ENCODE data around the gene TCF20. TPM values are rescaled to one million over a fixed set of nuclear protein-coding genes. Genes with fewer than 3 reads are reported as not detected.
A peak's percentile ranks its signal among the peaks of the same experiment; 100 is the strongest.

The TCF20 gene
- total and polyA plus RNA-seq, 2 experiments from 2014 or later: 5.7 to 48.8 TPM

DNA sequence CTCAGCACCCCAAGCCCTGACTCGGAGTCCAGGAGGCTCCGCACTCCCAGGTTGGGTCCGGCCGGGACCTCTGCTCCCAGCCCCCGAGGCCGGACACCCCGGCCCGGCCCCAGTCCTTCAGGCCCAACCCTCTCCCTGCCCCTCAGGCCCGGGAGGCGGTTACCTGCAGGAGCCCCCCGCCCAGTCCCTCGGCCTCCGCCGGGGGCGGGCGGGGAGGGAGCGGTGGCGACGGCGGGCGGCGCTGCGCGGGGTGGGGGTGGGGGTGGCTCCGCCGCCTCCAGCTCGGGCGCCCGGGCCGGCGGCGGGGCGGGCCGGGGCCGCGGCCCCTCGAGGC is 310 bp downstream of the TCF20 start:
- Histone ChIP-seq H3K4me1 (ENCODE audit: low read depth) (peaks cover 20% of the 10 kb centered on the region), H3K36me3 (no peaks in the 10 kb centered on the region), H3K27ac (peak overlapping the region; percentile 87), H3K9me3 (ENCODE audit: low read depth) (no peaks in the 10 kb centered on the region), H3K27me3 (no peaks in the 10 kb centered on the region), H3K4me3 (peak overlapping the region; percentile 53)
- TF ChIP-seq, protein P1, sequence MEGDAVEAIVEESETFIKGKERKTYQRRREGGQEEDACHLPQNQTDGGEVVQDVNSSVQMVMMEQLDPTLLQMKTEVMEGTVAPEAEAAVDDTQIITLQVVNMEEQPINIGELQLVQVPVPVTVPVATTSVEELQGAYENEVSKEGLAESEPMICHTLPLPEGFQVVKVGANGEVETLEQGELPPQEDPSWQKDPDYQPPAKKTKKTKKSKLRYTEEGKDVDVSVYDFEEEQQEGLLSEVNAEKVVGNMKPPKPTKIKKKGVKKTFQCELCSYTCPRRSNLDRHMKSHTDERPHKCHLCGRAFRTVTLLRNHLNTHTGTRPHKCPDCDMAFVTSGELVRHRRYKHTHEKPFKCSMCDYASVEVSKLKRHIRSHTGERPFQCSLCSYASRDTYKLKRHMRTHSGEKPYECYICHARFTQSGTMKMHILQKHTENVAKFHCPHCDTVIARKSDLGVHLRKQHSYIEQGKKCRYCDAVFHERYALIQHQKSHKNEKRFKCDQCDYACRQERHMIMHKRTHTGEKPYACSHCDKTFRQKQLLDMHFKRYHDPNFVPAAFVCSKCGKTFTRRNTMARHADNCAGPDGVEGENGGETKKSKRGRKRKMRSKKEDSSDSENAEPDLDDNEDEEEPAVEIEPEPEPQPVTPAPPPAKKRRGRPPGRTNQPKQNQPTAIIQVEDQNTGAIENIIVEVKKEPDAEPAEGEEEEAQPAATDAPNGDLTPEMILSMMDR (IDR thresholded peaks at IDR 0.05; ENCODE audit: low read depth, low read length): no peak
- DNase-seq (ENCODE audit: low read depth in 1 of 2, low spot score in 1 of 2): no peak

DNA sequence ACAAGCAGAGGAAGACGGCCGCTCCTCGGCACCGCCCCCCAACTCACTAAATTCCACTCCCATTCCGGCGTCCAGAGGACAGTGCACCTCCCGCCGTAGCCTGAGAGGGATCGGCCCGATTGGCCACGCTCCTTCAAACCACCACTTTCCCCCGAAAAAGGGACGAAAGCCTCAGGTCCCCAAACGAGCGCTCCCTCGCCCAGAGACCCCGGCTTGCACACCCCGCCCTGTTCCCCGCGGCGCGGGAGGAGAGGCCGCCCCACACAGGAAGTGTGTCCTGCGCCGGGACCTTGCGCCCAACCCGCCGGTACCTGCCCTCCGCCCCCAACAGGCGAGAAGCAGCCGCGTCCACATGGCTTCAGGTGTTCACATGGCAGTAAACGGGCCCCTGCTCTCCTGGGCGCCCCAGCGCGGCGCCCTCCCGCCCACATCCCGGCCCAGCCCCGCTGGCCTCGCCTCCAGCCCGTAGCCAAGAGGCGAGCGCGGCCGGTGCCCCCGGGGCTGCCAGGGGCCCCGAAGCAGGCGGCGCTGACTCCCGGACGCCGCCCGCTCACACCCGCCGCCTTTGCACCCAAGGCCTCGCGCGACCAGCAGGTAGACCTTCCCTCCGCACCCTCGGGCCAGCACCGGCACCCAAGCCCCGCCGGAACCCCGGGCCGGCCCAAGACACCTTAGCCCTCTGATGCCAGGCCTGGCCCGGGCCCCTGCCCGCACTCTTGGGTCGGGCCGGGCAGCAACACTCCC is 849 bp downstream of the TCF20 start:
- TF ChIP-seq, protein P1 (IDR thresholded peaks at IDR 0.05; ENCODE audit: low read depth, low read length): no peak
- Histone ChIP-seq H3K27ac (peak overlapping the region; percentile 87), H3K27me3 (no peaks in the 10 kb centered on the region), H3K36me3 (no peaks in the 10 kb centered on the region), H3K9me3 (ENCODE audit: low read depth) (no peaks in the 10 kb centered on the region), H3K4me1 (ENCODE audit: low read depth) (peaks cover 20% of the 10 kb centered on the region), H3K4me3 (peak overlapping the region; percentile 53)
- peak; percentile 15 to 74 for DNase-seq (ENCODE audit: low read depth in 1 of 2, low spot score in 1 of 2)

DNA sequence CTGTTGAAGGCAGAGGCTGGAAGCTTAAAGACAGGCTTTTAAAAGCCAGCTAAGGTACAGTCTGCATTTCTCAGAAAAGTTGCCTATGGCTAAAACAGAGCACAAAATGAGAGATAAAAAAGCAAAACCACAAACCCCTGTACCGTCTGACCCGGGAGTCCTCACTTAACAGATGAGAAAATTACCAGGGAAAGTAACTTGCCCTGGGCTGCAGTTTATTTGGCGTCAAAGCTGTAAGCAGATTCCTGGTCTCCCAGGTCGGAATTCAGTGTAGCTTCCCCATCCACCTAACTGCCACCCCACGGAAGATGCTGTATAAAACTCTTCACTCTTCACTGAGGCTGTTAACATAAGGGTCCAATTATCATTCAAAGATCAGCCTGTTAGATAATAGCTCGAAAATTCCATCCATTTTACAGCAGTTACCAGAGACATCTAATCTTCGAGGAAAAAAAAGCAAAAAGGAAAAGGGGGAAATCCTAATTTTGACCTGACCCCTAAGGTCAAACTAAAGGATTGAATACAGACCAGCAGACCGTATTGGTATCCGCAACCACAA is 1.5 kb downstream of the TCF20 start:
- H3K36me3 ChIP-seq: no peaks in the 10 kb centered on the region
- H3K9me3 ChIP-seq (ENCODE audit: low read depth): no peaks in the 10 kb centered on the region
- H3K27ac ChIP-seq: peak overlapping the region; percentile 87
- peaks cover 17% of the 10 kb centered on the region for H3K4me1 ChIP-seq (ENCODE audit: low read depth)
- TF ChIP-seq, protein P1 (IDR thresholded peaks at IDR 0.05; ENCODE audit: low read depth, low read length): no peak
- H3K4me3 ChIP-seq: peak overlapping the region; percentile 53
- H3K27me3 ChIP-seq: no peaks in the 10 kb centered on the region
- no peak for DNase-seq (ENCODE audit: low read depth in 1 of 2, low spot score in 1 of 2)

DNA sequence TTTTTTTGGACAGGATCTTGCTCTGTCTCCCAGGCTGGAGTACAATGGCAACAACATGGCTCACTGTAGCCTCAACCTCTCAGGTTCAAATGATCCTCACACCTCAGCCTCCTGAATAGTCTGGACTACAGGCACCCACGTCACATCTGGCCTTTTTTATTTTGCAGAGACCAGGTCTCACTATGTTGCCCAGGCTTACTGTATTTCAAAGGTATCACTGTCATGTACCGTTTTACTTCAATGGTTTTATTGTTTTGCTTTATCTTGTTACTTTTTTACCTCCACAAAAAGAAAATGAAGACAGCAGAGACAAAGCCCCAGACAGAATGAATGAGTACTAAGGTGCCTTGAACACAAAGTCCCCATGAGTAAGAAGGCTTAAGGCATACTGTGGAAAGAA is 5.1 kb downstream of the TCF20 start:
- H3K27ac ChIP-seq: no peak overlapping the region
- TF ChIP-seq, protein P1 (IDR thresholded peaks at IDR 0.05; ENCODE audit: low read depth, low read length): no peak

DNA sequence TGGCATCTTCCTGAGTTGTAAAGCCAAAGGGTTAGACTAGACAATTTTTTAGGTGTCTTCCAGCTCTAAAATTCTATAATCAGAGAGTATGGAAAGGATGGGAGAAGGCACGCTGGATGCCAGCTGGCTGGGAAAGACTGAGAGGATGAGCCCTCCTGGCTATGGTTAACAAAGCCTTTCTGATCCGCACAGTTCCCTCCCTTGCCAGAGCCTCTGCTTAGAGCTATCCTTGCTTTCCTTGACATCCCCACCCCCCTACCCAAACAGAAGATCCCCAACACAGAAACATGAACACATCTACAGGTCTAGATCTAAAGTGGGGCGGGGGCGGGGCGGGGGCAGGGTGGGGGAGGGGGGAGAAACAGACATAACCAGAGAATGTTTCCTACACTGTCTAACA is 6.5 kb downstream of the TCF20 start:
- TF ChIP-seq, protein P1 (IDR thresholded peaks at IDR 0.05; ENCODE audit: low read depth, low read length): no peak
- Histone ChIP-seq H3K4me1 (ENCODE audit: low read depth) (peaks cover 23% of the 10 kb centered on the region), H3K27ac (no peak overlapping the region), H3K4me3 (no peak overlapping the region), H3K9me3 (ENCODE audit: low read depth) (no peaks in the 10 kb centered on the region), H3K27me3 (no peaks in the 10 kb centered on the region), H3K36me3 (no peaks in the 10 kb centered on the region)
- no peak for DNase-seq (ENCODE audit: low read depth in 1 of 2, low spot score in 1 of 2)

More for the DNA sequence above, 5.1 kb downstream of the TCF20 start:
- Histone ChIP-seq H3K4me1 (ENCODE audit: low read depth) (peaks cover 12% of the 10 kb centered on the region), H3K27me3 (no peaks in the 10 kb centered on the region), H3K4me3 (no peak overlapping the region), H3K36me3 (no peaks in the 10 kb centered on the region), H3K9me3 (ENCODE audit: low read depth) (no peaks in the 10 kb centered on the region)
- DNase-seq (ENCODE audit: low read depth in 1 of 2, low spot score in 1 of 2): no peak

Data from cardiac muscle cell (in vitro differentiated cells and primary cell).